NCI-H2196 (cell line): ENCODE measurements around the gene GOLGA8Q.
"Not testable (repeated sequence)": the region's sequence is repeated elsewhere in the genome, so short reads cannot be mapped to it uniquely, and the experiment has no call there.

Experiments used
- DNase-seq: peaks from one replicate; lab custom pipeline; 2025; ENCODE audit not compliant: unreplicated experiment; lab: John Stamatoyannopoulos, UW

Gene GOLGA8Q

GRCh38 chr15:30551750-30552149, at the start of gene GOLGA8Q:
GOLGA8Q (plus strand) TSS chr15:30552050; CDS start chr15:30552078, 28 bp downstream.
- not testable (repeated sequence) for DNase-seq

GRCh38 chr15:30502904-30503781, 48.7 kb upstream of the GOLGA8Q start:
- not testable (repeated sequence) for DNase-seq

GRCh38 chr15:30504162-30504843, 47.5 kb upstream of the GOLGA8Q start:
- not testable (repeated sequence) for DNase-seq

- DNase-seq = not testable (repeated sequence)
Measured at GRCh38 chr15:30514545-30514944, 37.3 kb upstream of the GOLGA8Q start.

- not testable (repeated sequence) for DNase-seq
Measured at GRCh38 chr15:30523453-30524243, 28.2 kb upstream of the GOLGA8Q start.

GRCh38 chr15:30525912-30526311, 25.9 kb upstream of the GOLGA8Q start:
- not testable (repeated sequence) for DNase-seq

- not testable (repeated sequence) for DNase-seq
Measured at GRCh38 chr15:30529049-30529448, 22.8 kb upstream of the GOLGA8Q start.

- not testable (repeated sequence) for DNase-seq
Measured at GRCh38 chr15:30566949-30567348, 15.1 kb downstream of the GOLGA8Q start.

- DNase-seq = not testable (repeated sequence)
Measured at GRCh38 chr15:30573012-30573491, 21.2 kb downstream of the GOLGA8Q start.

GRCh38 chr15:30579394-30579970, 27.6 kb downstream of the GOLGA8Q start:
- not testable (repeated sequence) for DNase-seq

GRCh38 chr15:30580716-30581115, 28.9 kb downstream of the GOLGA8Q start:
- not testable (repeated sequence) for DNase-seq

- DNase-seq = not testable (repeated sequence)
Measured at GRCh38 chr15:30598953-30599352, 47.1 kb downstream of the GOLGA8Q start.

- DNase-seq = not testable (repeated sequence)
Measured at GRCh38 chr15:30603796-30604195, 51.9 kb downstream of the GOLGA8Q start, which contains the start of gene GOLGA8H. GOLGA8H (plus strand) TSS chr15:30604028; CDS start chr15:30604126, 98 bp downstream.
